Measurements from ENCODE around the gene APEH. TPM values are rescaled to one million over a fixed set of nuclear protein-coding genes. Genes with fewer than 3 reads are reported as not detected.

Gene APEH
- total RNA-seq, 2 donors from 2014 or later = 51.8 to 52.5 TPM

DNA sequence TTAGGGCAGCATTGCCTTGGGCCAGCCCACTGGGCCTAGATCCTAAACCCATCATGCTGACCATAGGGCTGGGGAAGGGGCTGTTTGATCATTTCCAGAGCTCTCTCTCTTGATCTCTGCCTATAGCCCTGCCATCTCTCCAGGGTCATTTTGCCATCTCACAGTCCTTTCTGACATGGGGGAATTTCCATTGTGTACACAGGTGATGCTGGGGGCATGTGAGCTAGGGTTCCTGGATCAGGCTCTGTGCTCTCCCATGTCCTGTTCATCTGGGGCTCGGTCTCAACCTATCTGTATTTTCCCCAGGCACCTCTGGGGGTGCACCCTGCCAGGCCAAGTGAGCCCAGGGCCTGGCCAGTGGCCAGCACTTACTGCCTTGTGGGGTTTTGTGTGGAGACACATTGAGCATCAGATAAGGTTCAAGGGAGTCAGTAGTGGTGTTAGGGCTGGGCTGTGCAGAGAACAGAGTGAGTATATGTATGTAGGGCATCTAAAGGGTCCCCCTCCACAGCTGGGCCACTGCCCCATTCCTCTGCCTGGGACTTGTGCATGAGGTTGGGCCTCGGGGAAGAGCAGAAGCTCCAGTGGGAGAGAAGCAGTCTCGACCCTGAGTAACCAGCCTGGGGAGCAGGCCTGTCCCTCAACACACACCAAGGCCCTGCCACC is 25.7 kb upstream of the APEH start:
- intact Hi-C loops (cut with DNase I) = loop anchor here in 1 of 2 donors (10.0 kb wide), 1 partner anchor 74 kb away; no protein-coding TSS in a partner anchor
- DNase-seq (ENCODE audit: low spot score) = no peak

DNA sequence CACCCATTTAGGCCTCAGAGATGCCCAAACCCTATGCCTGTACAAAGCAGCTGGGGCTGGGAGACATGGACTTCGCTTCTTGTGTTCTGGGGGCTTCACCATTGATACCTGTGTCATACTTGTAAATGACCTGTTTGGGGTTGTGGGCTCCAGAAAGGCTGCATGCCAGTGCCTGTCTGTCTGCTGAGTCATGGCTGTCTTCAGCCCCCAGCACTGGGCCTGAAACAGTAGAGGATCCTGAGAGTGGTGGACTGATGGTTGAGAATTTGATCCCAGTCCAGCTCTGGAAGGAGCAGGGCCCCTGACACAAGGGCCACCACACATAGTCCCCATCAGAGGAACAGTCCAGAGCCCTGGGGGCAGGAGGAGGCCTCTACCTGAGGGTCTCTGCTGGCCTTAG is 24.6 kb upstream of the APEH start:
- DNase-seq (ENCODE audit: low spot score) = no peak
- intact Hi-C loops (cut with DNase I) = loop anchor here in 1 of 2 donors (10.0 kb wide), 1 partner anchor 75 kb away; no protein-coding TSS in a partner anchor

DNA sequence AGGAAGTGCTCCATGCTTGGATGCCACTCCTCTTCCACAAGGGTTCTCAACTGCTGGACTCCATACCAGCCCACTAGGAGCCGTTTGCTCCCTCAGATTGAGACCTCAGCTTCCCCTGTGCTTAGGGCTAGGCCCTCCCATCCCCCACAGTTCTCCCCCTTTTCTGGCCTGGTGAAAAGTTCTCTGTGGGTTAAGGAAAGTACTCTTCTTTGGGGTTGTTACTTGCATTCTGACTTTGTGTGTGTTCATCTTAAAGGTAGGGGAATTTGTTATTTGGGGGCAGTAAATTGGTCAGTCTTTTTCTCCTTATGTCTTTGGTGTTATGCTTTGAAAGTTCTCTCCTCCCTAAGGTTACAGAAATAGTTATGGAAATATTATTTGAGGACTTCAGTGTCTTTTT is 24.0 kb upstream of the APEH start:
- intact Hi-C loops (cut with DNase I) = no loop called here
- no peak for DNase-seq (ENCODE audit: low spot score)

DNA sequence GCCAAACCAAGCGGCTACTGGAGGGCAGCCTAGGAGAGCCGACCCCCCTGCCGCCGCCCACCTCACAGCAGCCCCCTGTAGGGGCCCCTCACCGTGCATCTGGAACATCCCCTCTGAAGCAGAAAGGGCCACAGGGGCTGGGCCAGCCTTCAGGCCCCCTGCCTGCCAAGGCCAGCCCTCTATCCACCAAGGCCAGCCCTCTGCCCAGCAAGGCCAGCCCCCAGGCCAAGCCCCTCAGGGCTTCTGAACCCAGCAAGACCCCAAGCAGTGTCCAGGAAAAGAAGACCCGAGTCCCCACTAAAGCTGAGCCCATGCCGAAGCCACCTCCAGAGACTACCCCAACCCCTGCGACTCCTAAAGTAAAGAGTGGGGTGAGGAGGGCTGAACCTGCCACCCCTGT is 23.5 kb upstream of the APEH start:
- DNase-seq (ENCODE audit: low spot score) = no peak
- intact Hi-C loops (cut with DNase I) = no loop called here

DNA sequence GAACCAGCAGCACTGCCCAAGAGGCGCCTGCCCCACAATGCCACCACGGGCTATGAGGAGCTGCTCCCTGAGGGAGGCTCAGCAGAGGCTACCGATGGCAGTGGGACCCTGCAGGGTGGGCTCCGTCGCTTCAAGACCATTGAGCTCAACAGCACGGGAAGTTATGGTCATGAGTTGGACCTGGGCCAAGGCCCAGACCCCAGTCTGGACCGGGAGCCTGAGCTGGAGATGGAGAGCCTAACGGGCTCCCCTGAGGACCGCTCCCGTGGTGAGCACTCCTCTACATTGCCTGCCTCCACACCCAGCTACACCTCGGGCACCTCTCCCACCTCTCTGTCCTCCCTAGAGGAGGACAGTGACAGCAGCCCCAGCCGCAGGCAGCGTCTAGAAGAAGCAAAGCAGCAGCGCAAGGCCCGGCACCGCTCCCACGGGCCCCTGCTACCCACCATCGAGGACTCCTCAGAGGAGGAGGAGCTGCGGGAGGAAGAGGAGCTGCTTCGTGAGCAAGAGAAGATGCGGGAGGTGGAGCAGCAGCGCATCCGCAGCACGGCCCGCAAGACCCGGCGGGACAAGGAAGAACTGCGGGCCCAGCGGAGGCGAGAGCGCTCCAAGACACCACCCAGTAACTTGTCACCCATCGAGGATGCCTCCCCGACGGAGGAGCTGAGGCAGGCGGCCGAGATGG is 21.8 kb upstream of the APEH start:
- intact Hi-C loops (cut with DNase I) = no loop called here
- no peak for DNase-seq (ENCODE audit: low spot score)

DNA sequence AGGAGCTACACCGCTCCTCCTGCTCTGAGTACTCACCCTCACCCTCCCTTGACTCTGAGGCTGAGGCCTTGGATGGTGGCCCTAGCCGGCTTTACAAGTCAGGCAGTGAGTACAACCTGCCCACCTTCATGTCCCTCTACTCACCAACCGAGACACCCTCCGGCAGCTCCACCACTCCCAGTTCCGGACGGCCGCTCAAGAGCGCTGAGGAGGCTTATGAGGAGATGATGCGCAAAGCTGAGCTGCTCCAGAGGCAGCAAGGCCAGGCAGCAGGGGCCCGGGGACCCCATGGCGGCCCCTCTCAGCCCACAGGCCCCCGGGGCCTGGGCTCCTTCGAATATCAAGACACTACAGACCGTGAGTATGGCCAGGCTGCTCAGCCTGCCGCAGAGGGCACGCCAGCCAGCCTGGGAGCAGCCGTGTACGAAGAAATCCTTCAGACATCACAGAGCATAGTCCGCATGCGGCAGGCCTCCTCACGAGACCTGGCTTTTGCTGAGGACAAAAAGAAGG is 21.2 kb upstream of the APEH start:
- DNase-seq (ENCODE audit: low spot score) = no peak
- intact Hi-C loops (cut with DNase I) = no loop called here

DNA sequence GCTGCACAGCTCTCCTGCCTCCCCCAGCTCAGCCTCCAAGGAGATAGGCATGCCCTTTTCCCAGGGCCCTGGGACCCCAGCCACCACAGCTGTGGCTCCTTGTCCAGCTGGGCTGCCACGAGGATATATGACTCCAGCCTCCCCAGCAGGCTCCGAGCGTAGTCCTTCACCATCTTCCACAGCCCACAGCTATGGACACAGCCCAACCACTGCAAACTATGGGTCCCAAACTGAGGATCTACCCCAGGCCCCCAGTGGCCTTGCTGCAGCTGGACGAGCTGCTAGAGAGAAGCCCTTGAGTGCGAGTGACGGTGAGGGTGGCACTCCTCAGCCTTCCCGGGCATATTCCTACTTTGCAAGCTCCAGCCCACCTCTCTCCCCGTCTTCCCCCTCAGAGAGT is 20.5 kb upstream of the APEH start:
- intact Hi-C loops (cut with DNase I) = no loop called here

DNA sequence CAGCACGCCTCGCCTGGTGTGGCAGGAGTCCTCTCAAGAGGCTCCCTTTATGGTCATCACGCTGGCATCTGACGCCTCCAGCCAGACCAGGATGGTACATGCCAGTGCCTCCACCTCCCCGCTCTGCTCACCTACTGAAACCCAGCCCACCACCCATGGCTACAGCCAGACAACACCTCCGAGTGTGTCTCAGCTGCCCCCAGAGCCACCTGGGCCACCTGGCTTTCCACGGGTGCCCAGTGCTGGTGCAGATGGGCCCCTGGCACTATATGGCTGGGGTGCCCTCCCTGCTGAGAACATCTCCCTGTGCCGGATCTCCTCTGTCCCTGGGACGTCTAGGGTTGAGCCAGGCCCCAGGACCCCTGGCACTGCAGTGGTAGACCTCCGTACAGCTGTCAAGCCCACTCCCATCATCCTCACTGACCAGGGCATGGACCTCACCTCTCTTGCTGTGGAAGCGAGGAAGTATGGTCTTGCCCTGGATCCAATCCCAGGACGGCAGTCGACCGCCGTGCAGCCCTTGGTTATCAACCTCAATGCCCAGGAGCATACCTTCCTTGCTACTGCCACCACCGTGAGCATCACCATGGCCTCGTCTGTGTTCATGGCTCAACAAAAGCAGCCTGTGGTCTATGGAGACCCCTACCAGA is 19.9 kb upstream of the APEH start:
- DNase-seq (ENCODE audit: low spot score) = no peak
- intact Hi-C loops (cut with DNase I) = no loop called here

More for the DNA sequence above, 20.5 kb upstream of the APEH start:
- no peak for DNase-seq (ENCODE audit: low spot score)

DNA sequence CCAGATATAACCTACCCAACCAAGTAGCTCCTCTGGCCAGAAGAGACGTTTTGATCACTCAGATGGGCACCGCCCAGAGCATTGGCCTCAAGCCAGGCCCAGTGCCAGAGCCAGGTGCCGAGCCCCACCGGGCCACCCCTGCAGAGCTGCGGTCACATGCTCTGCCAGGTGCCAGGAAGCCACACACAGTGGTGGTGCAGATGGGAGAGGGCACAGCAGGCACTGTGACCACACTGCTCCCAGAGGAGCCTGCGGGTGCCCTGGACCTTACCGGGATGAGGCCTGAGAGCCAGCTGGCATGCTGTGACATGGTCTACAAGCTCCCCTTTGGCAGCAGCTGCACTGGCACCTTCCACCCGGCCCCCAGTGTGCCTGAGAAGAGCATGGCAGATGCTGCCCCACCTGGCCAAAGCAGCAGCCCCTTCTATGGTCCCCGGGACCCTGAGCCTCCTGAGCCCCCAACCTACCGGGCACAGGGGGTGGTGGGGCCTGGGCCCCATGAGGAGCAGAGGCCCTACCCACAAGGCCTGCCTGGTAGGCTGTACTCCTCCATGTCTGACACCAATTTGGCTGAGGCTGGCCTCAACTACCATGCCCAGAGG is 19.1 kb upstream of the APEH start:
- no peak for DNase-seq (ENCODE audit: low spot score)
- intact Hi-C loops (cut with DNase I) = no loop called here

DNA sequence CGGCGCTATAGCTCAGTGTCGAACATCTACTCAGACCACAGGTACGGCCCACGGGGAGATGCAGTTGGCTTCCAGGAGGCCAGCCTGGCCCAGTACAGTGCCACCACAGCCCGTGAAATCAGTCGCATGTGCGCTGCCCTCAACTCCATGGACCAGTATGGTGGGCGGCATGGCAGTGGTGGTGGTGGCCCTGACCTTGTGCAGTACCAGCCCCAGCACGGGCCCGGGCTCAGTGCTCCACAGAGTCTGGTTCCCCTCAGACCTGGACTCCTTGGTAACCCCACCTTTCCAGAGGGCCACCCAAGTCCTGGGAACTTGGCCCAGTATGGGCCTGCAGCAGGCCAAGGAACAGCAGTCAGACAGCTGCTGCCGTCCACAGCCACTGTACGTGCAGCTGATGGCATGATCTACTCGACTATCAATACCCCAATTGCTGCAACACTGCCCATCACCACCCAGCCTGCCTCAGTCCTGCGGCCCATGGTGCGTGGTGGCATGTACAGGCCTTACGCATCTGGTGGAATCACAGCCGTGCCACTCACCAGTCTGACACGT is 18.3 kb upstream of the APEH start:
- intact Hi-C loops (cut with DNase I) = no loop called here
- DNase-seq (ENCODE audit: low spot score) = no peak

DNA sequence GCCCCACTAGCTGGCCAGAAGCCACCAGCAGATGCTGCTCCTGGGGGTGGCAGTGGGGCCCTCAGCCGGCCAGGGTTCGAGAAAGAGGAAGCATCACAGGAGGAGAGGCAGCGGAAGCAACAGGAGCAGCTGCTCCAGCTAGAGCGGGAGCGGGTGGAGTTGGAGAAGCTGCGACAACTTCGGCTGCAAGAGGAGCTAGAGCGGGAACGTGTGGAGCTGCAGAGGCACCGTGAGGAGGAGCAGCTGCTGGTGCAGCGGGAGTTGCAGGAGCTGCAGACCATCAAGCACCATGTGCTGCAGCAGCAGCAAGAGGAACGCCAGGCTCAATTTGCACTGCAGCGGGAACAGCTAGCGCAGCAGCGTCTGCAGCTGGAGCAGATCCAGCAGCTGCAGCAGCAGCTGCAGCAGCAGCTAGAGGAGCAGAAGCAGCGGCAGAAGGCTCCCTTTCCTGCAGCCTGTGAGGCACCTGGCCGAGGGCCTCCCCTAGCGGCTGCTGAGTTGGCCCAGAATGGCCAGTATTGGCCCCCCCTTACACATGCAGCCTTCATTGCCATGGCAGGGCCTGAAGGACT is 17.5 kb upstream of the APEH start:
- intact Hi-C loops (cut with DNase I) = no loop called here
- no peak for DNase-seq (ENCODE audit: low spot score)

DNA sequence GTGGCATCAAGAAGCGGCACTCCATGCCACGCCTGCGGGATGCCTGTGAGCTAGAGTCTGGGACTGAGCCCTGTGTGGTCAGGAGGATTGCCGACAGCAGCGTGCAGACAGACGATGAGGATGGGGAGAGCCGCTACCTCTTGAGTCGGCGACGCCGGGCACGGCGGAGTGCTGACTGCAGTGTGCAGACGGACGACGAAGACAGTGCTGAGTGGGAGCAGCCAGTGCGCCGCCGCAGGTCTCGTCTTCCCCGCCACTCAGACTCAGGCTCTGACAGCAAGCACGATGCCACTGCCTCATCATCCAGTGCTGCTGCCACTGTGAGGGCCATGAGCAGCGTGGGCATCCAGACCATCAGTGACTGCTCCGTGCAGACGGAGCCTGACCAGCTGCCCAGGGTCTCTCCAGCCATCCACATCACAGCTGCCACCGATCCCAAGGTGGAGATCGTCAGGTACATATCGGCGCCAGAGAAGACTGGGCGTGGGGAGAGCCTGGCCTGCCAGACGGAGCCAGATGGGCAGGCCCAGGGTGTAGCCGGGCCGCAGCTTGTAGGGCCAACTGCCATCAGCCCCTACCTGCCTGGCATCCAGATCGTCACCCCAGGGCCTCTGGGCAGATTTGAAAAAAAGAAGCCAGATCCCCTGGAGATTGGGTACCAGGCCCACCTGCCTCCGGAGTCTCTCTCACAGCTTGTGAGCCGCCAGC is 16.8 kb upstream of the APEH start:
- no peak for DNase-seq (ENCODE audit: low spot score)
- intact Hi-C loops (cut with DNase I) = no loop called here

DNA sequence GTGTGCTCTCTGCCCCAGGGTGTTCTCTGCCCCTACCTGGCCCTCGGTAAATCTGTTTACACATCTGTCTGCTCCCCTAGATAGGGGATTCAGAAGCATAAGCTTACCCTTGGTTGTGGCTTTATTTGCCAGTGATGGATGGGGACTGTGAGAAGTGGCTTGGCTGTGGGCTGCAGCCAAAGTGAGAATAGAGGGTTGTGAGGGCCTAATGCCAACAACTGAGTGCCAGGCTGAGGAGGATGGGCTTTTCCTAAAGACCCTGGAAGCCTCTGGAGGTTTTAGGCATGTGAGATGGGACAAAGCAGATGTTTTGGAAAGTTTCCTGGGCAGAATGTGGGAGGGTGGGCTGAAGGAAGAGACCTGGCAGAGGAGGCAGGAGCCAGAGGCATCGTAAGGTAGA is 15.4 kb upstream of the APEH start:
- intact Hi-C loops (cut with DNase I) = no loop called here
- DNase-seq (ENCODE audit: low spot score) = no peak

DNA sequence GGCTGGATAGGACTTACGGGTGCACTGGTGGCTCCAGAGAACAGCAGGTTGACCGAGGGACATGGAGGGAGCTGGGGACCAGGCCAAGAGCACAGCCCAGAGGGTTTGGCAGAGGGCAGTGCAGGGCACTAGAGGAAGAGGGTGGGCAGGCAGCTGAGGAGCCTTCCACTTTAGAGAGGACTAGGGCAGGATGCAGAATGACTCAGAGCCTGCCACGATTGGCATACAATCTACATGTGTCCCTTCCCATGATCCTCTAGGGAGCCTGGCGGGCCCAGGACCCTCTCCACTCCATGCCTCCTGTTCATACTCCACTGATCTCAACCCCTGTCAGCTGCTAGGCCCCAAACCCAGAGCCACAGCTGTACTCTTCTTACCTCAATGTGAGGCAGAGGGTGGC is 14.4 kb upstream of the APEH start:
- intact Hi-C loops (cut with DNase I) = loop anchor here in 1 of 2 donors (5.0 kb wide), 1 partner anchor 102 kb away; no protein-coding TSS in a partner anchor
- no peak for DNase-seq (ENCODE audit: low spot score)

DNA sequence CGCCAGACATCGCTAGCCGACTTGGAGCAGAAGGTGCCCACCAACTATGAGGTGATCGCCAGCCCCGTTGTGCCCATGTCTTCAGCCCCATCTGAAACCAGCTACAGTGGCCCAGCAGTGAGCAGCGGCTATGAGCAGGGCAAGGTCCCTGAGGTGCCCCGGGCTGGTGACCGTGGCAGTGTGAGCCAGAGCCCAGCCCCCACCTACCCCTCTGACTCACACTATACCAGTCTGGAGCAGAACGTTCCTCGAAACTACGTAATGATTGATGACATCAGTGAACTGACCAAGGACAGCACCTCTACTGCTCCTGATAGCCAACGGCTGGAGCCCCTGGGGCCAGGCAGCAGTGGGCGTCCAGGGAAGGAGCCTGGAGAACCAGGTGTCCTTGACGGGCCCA is 12.9 kb upstream of the APEH start:
- no peak for DNase-seq (ENCODE audit: low spot score)
- intact Hi-C loops (cut with DNase I) = loop anchor here in 1 of 2 donors (5.0 kb wide), 1 partner anchor 104 kb away; no protein-coding TSS in a partner anchor

DNA sequence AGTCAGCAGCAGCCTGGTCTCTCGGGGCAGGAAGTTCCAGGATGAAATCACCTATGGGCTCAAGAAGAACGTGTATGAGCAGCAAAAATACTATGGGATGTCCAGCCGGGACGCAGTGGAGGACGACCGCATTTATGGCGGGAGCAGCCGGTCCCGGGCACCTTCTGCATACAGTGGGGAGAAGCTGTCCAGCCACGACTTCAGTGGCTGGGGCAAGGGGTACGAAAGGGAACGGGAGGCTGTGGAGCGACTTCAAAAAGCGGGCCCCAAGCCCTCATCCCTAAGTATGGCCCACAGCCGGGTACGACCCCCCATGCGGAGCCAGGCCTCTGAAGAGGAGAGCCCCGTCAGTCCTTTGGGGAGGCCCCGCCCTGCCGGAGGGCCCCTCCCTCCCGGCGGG is 12.1 kb upstream of the APEH start:
- no peak for DNase-seq (ENCODE audit: low spot score)
- intact Hi-C loops (cut with DNase I) = loop anchor here in 1 of 2 donors (5.0 kb wide), 1 partner anchor 105 kb away; no protein-coding TSS in a partner anchor

DNA sequence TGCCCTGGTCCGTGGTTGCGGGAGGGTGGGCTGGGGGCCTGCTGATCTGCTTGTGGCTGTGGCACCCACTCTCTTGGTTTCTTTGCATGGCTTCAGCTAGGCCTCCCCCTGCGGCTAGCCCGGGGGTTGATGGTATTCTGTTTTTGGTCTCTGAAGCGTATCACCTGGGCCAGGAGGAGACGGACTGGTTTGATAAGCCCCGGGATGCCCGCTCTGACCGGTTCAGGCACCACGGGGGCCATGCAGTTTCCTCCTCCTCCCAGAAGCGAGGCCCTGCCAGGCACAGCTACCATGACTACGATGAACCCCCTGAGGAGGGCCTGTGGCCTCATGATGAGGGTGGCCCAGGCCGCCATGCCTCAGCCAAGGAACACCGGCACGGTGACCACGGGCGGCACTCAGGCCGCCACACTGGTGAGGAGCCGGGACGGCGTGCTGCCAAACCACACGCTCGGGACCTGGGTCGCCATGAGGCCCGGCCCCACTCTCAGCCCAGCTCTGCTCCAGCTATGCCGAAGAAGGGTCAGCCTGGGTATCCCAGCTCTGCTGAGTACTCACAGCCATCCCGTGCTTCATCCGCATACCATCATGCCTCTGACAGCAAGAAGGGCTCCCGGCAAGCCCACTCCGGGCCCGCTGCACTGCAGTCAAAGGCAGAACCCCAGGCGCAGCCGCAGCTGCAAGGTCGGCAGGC is 11.3 kb upstream of the APEH start:
- DNase-seq (ENCODE audit: low spot score) = no peak
- intact Hi-C loops (cut with DNase I) = loop anchor here in 1 of 2 donors (5.0 kb wide), 1 partner anchor 106 kb away; no protein-coding TSS in a partner anchor

DNA sequence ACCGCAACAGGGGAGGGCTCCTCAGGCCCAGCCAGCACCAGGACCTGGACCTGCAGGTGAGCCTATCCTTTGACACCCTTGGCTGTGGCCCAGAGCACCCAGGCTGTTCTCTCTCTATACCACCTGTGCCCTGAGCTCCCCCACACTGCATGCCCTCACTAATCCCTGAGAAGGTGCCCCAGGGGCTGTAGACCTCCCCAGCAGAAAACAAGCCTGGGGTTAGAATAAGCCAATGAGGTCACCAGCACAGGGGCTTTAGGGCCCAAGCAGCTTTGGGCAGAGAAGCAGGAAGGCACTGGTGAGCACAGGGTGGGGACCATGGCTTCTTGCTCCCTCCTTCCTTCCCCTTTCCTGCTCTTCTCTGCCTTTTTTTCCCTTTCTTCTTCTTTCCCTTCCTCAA is 10.3 kb upstream of the APEH start:
- intact Hi-C loops (cut with DNase I) = loop anchor here in 1 of 2 donors (5.0 kb wide), 1 partner anchor 107 kb away; no protein-coding TSS in a partner anchor
- DNase-seq (ENCODE audit: low spot score) = no peak
